HepG2 (cell line): ENCODE data around the gene TADA3. TPM values are rescaled to one million over a fixed set of nuclear protein-coding genes. Genes with fewer than 3 reads are reported as not detected.

Experiments used
- ATAC-seq: fragments of 200-7000 bp; cut with Tn5 transposase; 3 replicates; pipeline ENCODE4 v1.9.1; 2020; ENCODE audit warnings: mild to moderate bottlenecking, moderate library complexity
- BruUV-seq: library from RNA; stranded (reverse); fragments of 400-500 nt; replicated peaks from 2 replicates; lab custom pipeline; 2021; lab: Mats Ljungman, UMichigan
- CTCF ChIA-PET: fragments of 300-600 bp; formaldehyde crosslinking; extraction: SDS; loops from one replicate; lab custom pipeline; 2021; ENCODE audit warnings: low total read pairs, inconsistent platforms, low intra/inter-chr PET ratio; lab: Yijun Ruan, JAX
- POLR2A ChIA-PET: fragments of 350-600 bp; sonication (Branson Sonifier 250); formaldehyde crosslinking; loops from one replicate; lab custom pipeline; 2020; ENCODE audit warnings: antibody characterized with exemption, inconsistent platforms; lab: Yijun Ruan, JAX
- DNase-seq: peaks from one replicate; pipeline ENCODE4 v3.0.0-alpha.2; 2015; ENCODE audit warnings: low spot score
- FAIRE-seq: peaks from 3 replicates; lab custom pipeline; 2011; peaks lifted over from hg19 to GRCh38; lab: Jason Lieb, UNC
- H2AFZ ChIP-seq: one replicate; pipeline ENCODE4 v1.6.1; 2011; ENCODE audit warnings: low read length, inconsistent platforms
- H3K27ac ChIP-seq: fragments of 300-600 bp; 3 replicates; pipeline ENCODE4 v1.8.0; 2011; ENCODE audit warnings: mixed run types, mild to moderate bottlenecking, mixed read lengths, low read length, inconsistent platforms; ENCODE audit not compliant: insufficient read depth; ENCODE audit errors: extremely low read length
- H3K27me3 ChIP-seq, 2 experiments: fragments of 200-600 bp in 1 of 2; 2 replicates in 1 of 2; 3 replicates in 1 of 2; pipeline versions ENCODE4 v1.6.0 to v1.8.0; 2011; ENCODE audit warnings: low read length in 2 of 2, mild to moderate bottlenecking in 2 of 2, moderate library complexity in 2 of 2, inconsistent platforms in 1 of 2; ENCODE audit not compliant: insufficient read depth in 2 of 2, control insufficient read depth in 1 of 2
- H3K36me3 ChIP-seq, 2 experiments: fragments of 200-600 bp in 1 of 2; replicated peaks in 1 of 2; 2 replicates in 1 of 2; 3 replicates in 1 of 2; pipeline versions ENCODE4 v1.5.1 to v1.8.0; 2011; ENCODE audit warnings: low read length in 2 of 2, inconsistent platforms in 1 of 2; ENCODE audit not compliant: insufficient read depth in 2 of 2, control insufficient read depth in 1 of 2
- H3K4me1 ChIP-seq: 2 replicates; pipeline ENCODE4 v1.5.1; 2012; ENCODE audit warnings: low read length, inconsistent platforms; ENCODE audit not compliant: insufficient read depth
- H3K4me2 ChIP-seq: 2 replicates; pipeline ENCODE4 v1.6.0; 2011; ENCODE audit warnings: low read depth, low read length, inconsistent platforms
- H3K4me3 ChIP-seq, 3 experiments: fragments of 200-600 bp in 1 of 3; sonication (generic), shearing (Covaris generic) in 1 of 3; replicated peaks in 1 of 3; 2 replicates each; pipeline ENCODE4 v1.5.1; 2011 to 2016; ENCODE audit warnings: low read length in 3 of 3, inconsistent platforms in 2 of 3, low read depth in 2 of 3, mild to moderate bottlenecking in 2 of 3, control low read depth in 1 of 3, mixed read lengths in 1 of 3; ENCODE audit not compliant: insufficient read depth in 1 of 3
- H3K79me2 ChIP-seq: one replicate; pipeline ENCODE4 v1.6.1; 2011; ENCODE audit warnings: low read length, inconsistent platforms; ENCODE audit not compliant: insufficient read depth
- H3K9ac ChIP-seq: 2 replicates; pipeline ENCODE4 v1.6.0; 2011; ENCODE audit warnings: mild to moderate bottlenecking, low read depth, low read length, inconsistent platforms; ENCODE audit not compliant: insufficient read depth
- H3K9me3 ChIP-seq: 2 replicates; pipeline ENCODE4 v1.5.1; 2012; ENCODE audit warnings: mild to moderate bottlenecking, low read length
- H4K20me1 ChIP-seq: 2 replicates; pipeline ENCODE4 v1.6.0; 2011; ENCODE audit warnings: inconsistent platforms, mild to moderate bottlenecking, low read length, moderate library complexity; ENCODE audit not compliant: insufficient read depth
- GFI1 ChIP-seq: sonication (generic); formaldehyde crosslinking; IDR thresholded peaks from 2 replicates; pipeline ENCODE4 v1.5.0; 2020; ENCODE audit warnings: missing genetic modification reagents, mild to moderate bottlenecking, borderline replicate concordance
- IRF2 ChIP-seq: IDR thresholded peaks from 2 replicates; pipeline ENCODE4 v1.6.1; 2018; ENCODE audit warnings: missing genetic modification reagents, missing compliant biosample characterization
- IRF9 ChIP-seq: sonication (generic); formaldehyde crosslinking; IDR thresholded peaks from 2 replicates; pipeline ENCODE4 v1.8.0; 2022; ENCODE audit warnings: missing genetic modification reagents, mild to moderate bottlenecking, borderline replicate concordance
- KLF15 ChIP-seq: sonication (generic); formaldehyde crosslinking; IDR thresholded peaks from 2 replicates; pipeline ENCODE4 v1.8.1; 2023; ENCODE audit warnings: borderline replicate concordance, mild to moderate bottlenecking, inconsistent platforms, missing genetic modification reagents, mixed read lengths
- NFATC3 ChIP-seq: sonication (generic); formaldehyde crosslinking; IDR thresholded peaks from 2 replicates; pipeline ENCODE4 v1.5.1; 2020; ENCODE audit warnings: mild to moderate bottlenecking, missing genetic modification reagents
- PRDM10 ChIP-seq: sonication (generic); formaldehyde crosslinking; IDR thresholded peaks from 2 replicates; pipeline ENCODE4 v1.4.0; 2020; ENCODE audit warnings: low read depth, missing genetic modification reagents
- SNAPC4 ChIP-seq: sonication (generic); formaldehyde crosslinking; IDR thresholded peaks from 2 replicates; pipeline ENCODE4 v1.4.0; 2020; ENCODE audit warnings: mild to moderate bottlenecking, missing genetic modification reagents
- ZBTB10 ChIP-seq: sonication (generic); formaldehyde crosslinking; IDR thresholded peaks from 2 replicates; pipeline ENCODE4 v1.4.0; 2020; ENCODE audit warnings: missing genetic modification reagents, borderline replicate concordance
- ZNF784 ChIP-seq: sonication (generic); formaldehyde crosslinking; IDR thresholded peaks from 2 replicates; pipeline ENCODE4 v1.5.1; 2020; ENCODE audit warnings: missing genetic modification reagents, mild to moderate bottlenecking, borderline replicate concordance
- ZSCAN20 ChIP-seq: sonication (generic); formaldehyde crosslinking; IDR thresholded peaks from 2 replicates; pipeline ENCODE4 v1.4.0; 2020; ENCODE audit warnings: missing genetic modification reagents, mild to moderate bottlenecking, borderline replicate concordance
- WGBS: methylation state at CpG from one replicate; pipeline ENCODE4 v1.1.6; 2017; ENCODE audit warnings: low lambda C conversion rate; 5-methylcytosine and 5-hydroxymethylcytosine counted together
- in situ Hi-C: cut with HindIII; loops from 2 replicates; pipeline ENCODE4 v1.10.0; 2017; ENCODE audit warnings: low pct_unique_long_range_greater_than_20kb; ENCODE audit not compliant: extremely low pct_ligation_motif_present
- intact Hi-C: fragments of 100-400 bp; cut with micrococcal nuclease; formaldehyde crosslinking; loops from one replicate; pipeline ENCODE4 v1.10.0; 2022; ENCODE audit not compliant: unreplicated experiment
- polyA plus RNA-seq, 8 experiments: library from polyadenylated mRNA; depleted of rRNA in 3 of 8; stranded (reverse) in 7 of 8; unstranded in 1 of 8; fragments of >200 nt; fragmentation: Illumina TruSeq in 4 of 8; extraction: Trizol in 4 of 8; gene quantifications; 2 replicates each; pipeline versions ENCODE4 v1.2.1 to v1.2.3, GENCODE V29; 2011 to 2016; ENCODE audit warnings: low read depth in 4 of 8, missing spikeins in 1 of 8, mixed read lengths in 1 of 8; ENCODE audit not compliant: insufficient read depth in 1 of 8
- total RNA-seq, 5 experiments: library from RNA; depleted of rRNA; stranded (reverse); fragments of >200 nt; fragmentation: Illumina TruSeq; extraction: Trizol; gene quantifications; 2 replicates each; pipeline ENCODE4 v1.2.3, GENCODE V29; 2016; ENCODE audit warnings: low read depth in 1 of 5

TADA3 gene
- total and polyA plus RNA-seq, 2 of the 13 experiments (the other 11 are each of a cell fraction or from before 2014, with no cell fraction given), result 32.1 to 37.1 TPM

GRCh38 chr3:9743548-9743947 lies 48.7 kb downstream of the TADA3 start:
- BruUV-seq, result no TSS peak
- no peak for ATAC-seq
- CTCF ChIA-PET, result no interaction called here
- Histone ChIP-seq H3K27ac (no peak overlapping the region), H2AFZ (no peak overlapping the region), H3K36me3 (peaks cover 52 to 87% of the 10 kb centered on the region in 2 experiments), H3K4me1 (no peaks in the 10 kb centered on the region), H3K79me2 (no peaks in the 10 kb centered on the region), H3K9me3 (no peaks in the 10 kb centered on the region), H4K20me1 (no peaks in the 10 kb centered on the region), H3K4me2 (no peak overlapping the region), H3K4me3 (no peak overlapping the region), H3K9ac (no peak overlapping the region), H3K27me3 (no peaks in the 10 kb centered on the region)
- 99% methylated on average over 18 of the region's 18 CpGs for WGBS
- no peak for DNase-seq
- POLR2A ChIA-PET, result no interaction called here
- intact Hi-C loops, result no loop called here
- in situ Hi-C loops, result no loop called here
- no peak for FAIRE-seq
- no peak for TF ChIP-seq ZSCAN20 (CRISPR knock-in tag)
- TF ChIP-seq ZBTB10 (CRISPR knock-in tag), result no peak
- TF ChIP-seq NFATC3 (CRISPR knock-in tag), result no peak
- no peak for TF ChIP-seq KLF15
- TF ChIP-seq ZNF784 (CRISPR knock-in tag), result no peak
- no peak for TF ChIP-seq IRF9
- no peak for TF ChIP-seq GFI1 (CRISPR knock-in tag)
- TF ChIP-seq IRF2, result no peak
- no peak for TF ChIP-seq SNAPC4 (CRISPR knock-in tag)
- no peak for TF ChIP-seq PRDM10 (CRISPR knock-in tag)
